HFFc6 (cell line): Measurements from ENCODE around the gene TMEM91. TPM values are rescaled to one million over a fixed set of nuclear protein-coding genes. Genes with fewer than 3 reads are reported as not detected.

Experiments
- DNase-seq: peaks from one replicate; pipeline ENCODE4 v3.0.0-alpha.2; 2018
- H3K27ac Mint-ChIP-seq: 2 replicates; pipeline ENCODE4 v1.8.0; 2020; ENCODE audit warnings: mild to moderate bottlenecking, mixed read lengths
- H3K27me3 Mint-ChIP-seq: 2 replicates; pipeline ENCODE4 v1.8.0; 2021; ENCODE audit warnings: mild to moderate bottlenecking, moderate library complexity, mixed read lengths; ENCODE audit not compliant: insufficient read depth
- H3K36me3 Mint-ChIP-seq: 2 replicates; pipeline ENCODE4 v1.8.0; 2021; ENCODE audit warnings: low read depth, mixed read lengths
- H3K4me1 Mint-ChIP-seq: 2 replicates; pipeline ENCODE4 v1.8.0; 2020; ENCODE audit warnings: low read depth, mixed read lengths
- H3K4me3 Mint-ChIP-seq: 2 replicates; pipeline ENCODE4 v1.8.0; 2020; ENCODE audit warnings: mild to moderate bottlenecking, moderate library complexity, mixed read lengths
- H3K9me3 Mint-ChIP-seq: 2 replicates; pipeline ENCODE4 v1.8.0; 2020; ENCODE audit warnings: mild to moderate bottlenecking, mixed read lengths
- total RNA-seq, 6 experiments: library from RNA; stranded (reverse); fragmentation: NEBNext Ultra II Directional; extraction: Animal tissue kit (Norgen Biotek cat#: 25700); gene quantifications; 2 replicates in 1 of 6; 3 replicates in 5 of 6; pipeline ENCODE4 v1.2.3, GENCODE V29; 2021
- TF ChIP-seq, protein P1 (sequence below): fragments of 200-600 bp; sonication (generic); IDR thresholded peaks from 2 replicates; pipeline ENCODE4 v1.5.0; 2021; ENCODE audit warnings: antibody characterized with exemption, mild to moderate bottlenecking

Gene TMEM91
- total RNA-seq, 6 experiments from 2014 or later: 1.4 to 2.6 (median 1.7) TPM

DNA sequence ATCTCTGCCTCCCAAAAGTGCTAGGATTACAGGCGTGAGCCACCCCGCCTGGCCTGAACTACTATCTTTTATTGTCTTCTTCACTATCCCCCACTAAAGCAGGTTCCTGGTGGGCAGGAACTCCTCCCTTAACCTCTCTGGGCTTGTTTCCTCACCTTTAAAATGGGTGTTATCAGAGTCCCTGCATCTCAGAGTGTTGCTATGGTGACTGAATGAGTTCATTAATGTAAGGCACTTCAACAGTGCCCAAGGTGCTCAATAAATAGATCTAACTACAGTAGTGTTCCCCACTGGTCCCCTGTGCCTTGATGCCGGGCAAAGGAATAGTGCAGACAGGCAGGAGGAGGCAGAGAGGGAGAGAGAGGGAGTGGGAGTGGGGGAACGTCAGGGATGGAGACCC, 45.9 kb upstream of the TMEM91 start:
- peaks cover 32% of the 10 kb centered on the region for H3K4me1 Mint-ChIP-seq
- no peak overlapping the region for H3K27ac Mint-ChIP-seq
- H3K4me3 Mint-ChIP-seq: no peak overlapping the region
- DNase-seq: no peak
- H3K9me3 Mint-ChIP-seq: no peaks in the 10 kb centered on the region
- no peaks in the 10 kb centered on the region; the same call in none of the 2 replicates for H3K27me3 Mint-ChIP-seq
- peaks cover 36% of the 10 kb centered on the region for H3K36me3 Mint-ChIP-seq
- TF ChIP-seq, protein P1, sequence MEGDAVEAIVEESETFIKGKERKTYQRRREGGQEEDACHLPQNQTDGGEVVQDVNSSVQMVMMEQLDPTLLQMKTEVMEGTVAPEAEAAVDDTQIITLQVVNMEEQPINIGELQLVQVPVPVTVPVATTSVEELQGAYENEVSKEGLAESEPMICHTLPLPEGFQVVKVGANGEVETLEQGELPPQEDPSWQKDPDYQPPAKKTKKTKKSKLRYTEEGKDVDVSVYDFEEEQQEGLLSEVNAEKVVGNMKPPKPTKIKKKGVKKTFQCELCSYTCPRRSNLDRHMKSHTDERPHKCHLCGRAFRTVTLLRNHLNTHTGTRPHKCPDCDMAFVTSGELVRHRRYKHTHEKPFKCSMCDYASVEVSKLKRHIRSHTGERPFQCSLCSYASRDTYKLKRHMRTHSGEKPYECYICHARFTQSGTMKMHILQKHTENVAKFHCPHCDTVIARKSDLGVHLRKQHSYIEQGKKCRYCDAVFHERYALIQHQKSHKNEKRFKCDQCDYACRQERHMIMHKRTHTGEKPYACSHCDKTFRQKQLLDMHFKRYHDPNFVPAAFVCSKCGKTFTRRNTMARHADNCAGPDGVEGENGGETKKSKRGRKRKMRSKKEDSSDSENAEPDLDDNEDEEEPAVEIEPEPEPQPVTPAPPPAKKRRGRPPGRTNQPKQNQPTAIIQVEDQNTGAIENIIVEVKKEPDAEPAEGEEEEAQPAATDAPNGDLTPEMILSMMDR: no peak

DNA sequence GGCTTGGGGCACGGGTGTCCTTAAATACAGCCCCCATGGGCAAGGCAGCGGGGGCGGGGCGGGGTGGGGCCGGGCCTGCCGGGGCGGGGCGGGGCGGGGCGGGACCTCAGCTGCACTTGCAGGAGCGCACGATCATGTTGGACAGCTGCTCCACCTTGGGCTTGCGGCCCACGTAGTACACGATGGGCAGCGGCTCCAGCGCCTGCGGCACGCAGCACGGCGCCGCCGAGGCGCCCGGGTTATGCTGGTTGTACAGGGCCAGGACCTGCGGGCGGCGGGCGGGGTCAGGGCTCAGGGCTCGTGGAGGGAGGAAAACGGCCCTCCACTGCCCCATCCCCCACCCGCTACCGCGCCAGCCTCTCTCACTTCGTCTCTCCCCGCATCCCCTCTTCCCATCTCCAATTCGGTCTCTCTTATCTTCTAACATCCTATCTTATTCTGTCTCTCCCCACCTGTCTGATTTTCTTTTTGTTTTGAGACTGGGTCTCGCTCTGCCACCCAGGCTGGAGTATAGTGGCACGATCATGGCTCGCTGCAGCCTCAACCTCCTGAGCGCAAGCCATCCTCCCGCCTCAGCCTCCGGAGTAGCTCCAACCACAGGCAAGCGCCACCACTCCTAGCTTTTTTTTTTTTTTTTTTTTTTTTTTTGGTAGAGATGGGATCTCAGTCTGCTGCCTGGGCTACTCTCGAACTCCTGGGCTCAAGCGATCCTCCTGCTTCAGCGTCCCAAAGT, 45.2 kb upstream of the TMEM91 start:
- Mint-ChIP-seq H3K4me3 (no peak overlapping the region), H3K27me3 (no peaks in the 10 kb centered on the region; the same call in none of the 2 replicates), H3K9me3 (no peaks in the 10 kb centered on the region), H3K27ac (no peak overlapping the region), H3K4me1 (peaks cover 27% of the 10 kb centered on the region), H3K36me3 (peaks cover 36% of the 10 kb centered on the region)
- no peak for DNase-seq
- TF ChIP-seq, protein P1: no peak

DNA sequence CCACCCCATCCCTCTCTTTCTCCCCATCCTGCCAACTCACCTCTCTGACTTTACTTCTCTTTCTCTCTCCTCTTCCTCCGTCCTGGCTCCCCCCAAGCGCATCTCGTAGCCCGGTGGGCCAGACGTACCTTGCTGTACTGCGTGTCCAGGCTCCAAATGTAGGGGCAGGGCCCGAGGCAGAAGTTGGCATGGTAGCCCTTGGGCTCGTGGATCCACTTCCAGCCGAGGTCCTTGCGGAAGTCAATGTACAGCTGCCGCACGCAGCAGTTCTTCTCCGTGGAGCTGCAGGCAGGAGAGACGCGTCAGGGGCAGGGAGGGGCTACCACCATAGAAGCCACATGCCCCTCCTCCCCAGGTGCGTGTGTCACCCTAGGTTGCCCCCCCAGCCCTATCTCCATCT, 44.3 kb upstream of the TMEM91 start:
- no peak overlapping the region for H3K4me3 Mint-ChIP-seq
- TF ChIP-seq, protein P1: no peak
- peaks cover 18% of the 10 kb centered on the region for H3K4me1 Mint-ChIP-seq
- no peaks in the 10 kb centered on the region for H3K9me3 Mint-ChIP-seq
- no peak for DNase-seq
- H3K27me3 Mint-ChIP-seq: no peaks in the 10 kb centered on the region; the same call in none of the 2 replicates
- H3K36me3 Mint-ChIP-seq: peaks cover 33% of the 10 kb centered on the region
- H3K27ac Mint-ChIP-seq: no peak overlapping the region

DNA sequence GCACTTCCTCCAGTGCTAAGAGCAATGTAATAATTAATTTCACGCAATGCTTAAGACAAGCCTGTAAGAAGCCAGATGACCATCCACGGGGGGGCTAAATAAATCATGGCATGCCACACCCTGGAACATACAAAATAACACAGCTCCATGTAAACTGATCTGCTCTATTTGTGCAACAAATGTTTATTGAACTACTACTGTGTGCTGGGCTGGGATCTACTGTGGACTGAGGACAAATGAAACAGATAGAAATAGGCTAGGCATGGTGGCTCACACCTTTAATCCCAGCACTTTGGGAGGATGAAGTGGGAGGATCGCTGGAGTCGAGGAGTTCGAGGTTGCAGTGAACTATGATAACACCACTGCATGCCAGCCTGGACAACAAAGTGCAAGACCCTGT, 43.9 kb upstream of the TMEM91 start:
- no peak for DNase-seq
- TF ChIP-seq, protein P1: no peak
- Mint-ChIP-seq H3K4me3 (no peak overlapping the region), H3K9me3 (no peaks in the 10 kb centered on the region), H3K27ac (no peak overlapping the region), H3K27me3 (no peaks in the 10 kb centered on the region; the same call in none of the 2 replicates), H3K4me1 (peaks cover 15% of the 10 kb centered on the region), H3K36me3 (peaks cover 33% of the 10 kb centered on the region)

DNA sequence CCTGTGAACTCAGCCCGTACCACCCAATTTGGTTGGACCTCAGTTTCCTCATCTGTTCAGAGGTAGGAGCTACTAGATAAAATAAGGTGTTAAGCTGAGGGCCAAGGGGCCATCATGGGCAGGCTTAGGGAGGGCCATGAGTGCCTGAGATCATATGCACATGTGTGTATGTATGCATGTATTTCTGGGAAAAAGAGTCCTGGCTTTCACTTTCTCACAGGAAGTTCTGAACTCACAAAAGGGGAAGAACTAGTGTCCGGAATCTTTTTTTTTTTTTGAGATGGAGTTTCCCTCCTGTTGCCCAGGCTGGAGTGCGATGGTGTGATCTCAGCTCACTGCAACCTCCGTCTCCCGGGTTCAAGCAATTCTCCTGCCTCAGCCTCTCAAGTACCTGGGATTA, 41.5 kb upstream of the TMEM91 start:
- H3K36me3 Mint-ChIP-seq: peaks cover 33% of the 10 kb centered on the region
- H3K9me3 Mint-ChIP-seq: no peaks in the 10 kb centered on the region
- DNase-seq: no peak
- peaks cover 3% of the 10 kb centered on the region for H3K4me1 Mint-ChIP-seq
- no peak overlapping the region for H3K27ac Mint-ChIP-seq
- H3K27me3 Mint-ChIP-seq: no peaks in the 10 kb centered on the region; the same call in 1 of the 2 replicates
- no peak overlapping the region for H3K4me3 Mint-ChIP-seq
- TF ChIP-seq, protein P1: no peak
